ENCODE results near the gene DDAH1. TPM values are rescaled to one million over a fixed set of nuclear protein-coding genes. Genes with fewer than 3 reads are reported as not detected.
A peak's percentile ranks its signal among the peaks of the same experiment; 100 is the strongest.

Gene DDAH1
- total RNA-seq, 1 experiment from 2014 or later: 36.3 TPM

- Histone ChIP-seq H3K23ac (ENCODE audit: insufficient read length, low read depth, low read length) (no peak overlapping the region), H3K18ac (ENCODE audit: insufficient read length, low read depth, low read length) (no peak overlapping the region)
Measured at GRCh38 chr1:85276978-85277639, 187.8 kb downstream of the DDAH1 start.

More at GRCh38 chr1:85276978-85277639, 187.8 kb downstream of the DDAH1 start:
- H2AFZ ChIP-seq (ENCODE audit: low read length): no peak overlapping the region
- no peaks in the 10 kb centered on the region for H3K79me1 ChIP-seq (ENCODE audit: insufficient read depth, low read depth, low read length, poor library complexity, severe bottlenecking)
- H3K4me1 Mint-ChIP-seq: peaks cover 29 to 38% of the 10 kb centered on the region in 2 experiments
- no peak for DNase-seq
- H2BK15ac ChIP-seq (ENCODE audit: low read depth, low read length): no peak overlapping the region
- no peaks in the 10 kb centered on the region for H3K9me3 Mint-ChIP-seq
- no peak overlapping the region for H2BK5ac ChIP-seq (ENCODE audit: insufficient read length, low read length)
- no peaks in the 10 kb centered on the region for H3K27me3 ChIP-seq (ENCODE audit: insufficient read depth, low read length)
- no peak overlapping the region for H3K56ac ChIP-seq (ENCODE audit: insufficient read length, low read depth, low read length)
- H3K4me2 ChIP-seq (ENCODE audit: insufficient read depth, insufficient read length, low read length): peak overlapping the region; percentile 81
- peaks cover 2% of the 10 kb centered on the region; the same call in 1 of the 2 replicates for H3K79me2 ChIP-seq (ENCODE audit: insufficient read depth, low read length)
- H4K8ac ChIP-seq (replicated peaks; ENCODE audit: insufficient read length, low read depth, low read length): no peak overlapping the region
- peaks cover 6% of the 10 kb centered on the region for H3K23me2 ChIP-seq (ENCODE audit: insufficient read length, low read depth, low read length, poor library complexity, severe bottlenecking)
- H3K27ac ChIP-seq (ENCODE audit: insufficient read length, low read depth, low read length): peak overlapping the region; percentile 22
- no peak overlapping the region for H3K4ac ChIP-seq (ENCODE audit: low read depth, low read length)
- H2AK5ac ChIP-seq (ENCODE audit: insufficient read length, low read length): no peak overlapping the region
- no peak overlapping the region for H4K5ac ChIP-seq (ENCODE audit: insufficient read length, low read depth, low read length)
- H3K9me3 ChIP-seq (ENCODE audit: control insufficient read depth, low read depth, low read length): no peaks in the 10 kb centered on the region
- peak overlapping the region; percentile 66 to 96 (median 88); a peak in 5 of 7 replicates for H3K27ac Mint-ChIP-seq
- H3K27me3 Mint-ChIP-seq (ENCODE audit: low read depth): no peaks in the 10 kb centered on the region
- no peak overlapping the region for H3T11ph ChIP-seq (ENCODE audit: low read length)
- no peak overlapping the region for H3K14ac ChIP-seq (ENCODE audit: insufficient read depth, low read length)
- peak overlapping the region; percentile 74 to 90 for H3K4me3 Mint-ChIP-seq
- H4K91ac ChIP-seq (ENCODE audit: insufficient read length, low read depth, low read length): no peak overlapping the region
- no peak for TF ChIP-seq CTCF (conservative IDR thresholded peaks at IDR 0.05)
- H2BK120ac ChIP-seq (ENCODE audit: low read depth, low read length, poor library complexity, severe bottlenecking): no peak overlapping the region
- H2BK12ac ChIP-seq (ENCODE audit: insufficient read length, low read depth, low read length): no peak overlapping the region
- H3K4me1 ChIP-seq (ENCODE audit: insufficient read depth, low read length): 0 out of 2 replicates have a peak, but pooled peaks cover 2% of the 10 kb centered on the region
- no CpG with 5 or more reads among the region's 11 CpGs for WGBS (ENCODE audit: extremely low coverage, insufficient read length, low lambda C conversion rate)
- no peaks in the 10 kb centered on the region for H4K20me1 ChIP-seq (ENCODE audit: control insufficient read depth, insufficient read depth, insufficient read length)
- peaks cover 0 to 8% (median 0%) of the 10 kb centered on the region in 3 experiments; a peak in 4 of 7 replicates for H3K36me3 Mint-ChIP-seq (ENCODE audit: insufficient read depth in 1 of 3, low read depth in 3 of 3)
- H3K9ac ChIP-seq (ENCODE audit: extremely low read depth, insufficient read length, low read length): peak overlapping the region; percentile 39
- H2BK20ac ChIP-seq (ENCODE audit: low read depth, low read length, poor library complexity, severe bottlenecking): no peak overlapping the region

Measured in H9 (cell line).